Measurements from ENCODE around the gene CTBP2.

GRCh38 chr10:125030567-125031197 is 129.7 kb downstream of the CTBP2 start:
- TF ChIP-seq CTCF (IDR thresholded peaks at IDR 0.05) (no peak), EP300 (IDR thresholded peaks at IDR 0.05) (no peak), POLR2AphosphoS5 (IDR thresholded peaks at IDR 0.05) (no peak)

Measured in stomach (tissue), 4 donors.